Epidermal melanocyte (primary cell): Measurements from ENCODE around the gene FLYWCH1.
A peak's percentile ranks its signal among the peaks of the same experiment; 100 is the strongest.
"Not testable (repeated sequence)": the region's sequence is repeated elsewhere in the genome, so short reads cannot be mapped to it uniquely, and the experiment has no call there.

Experiments used
- DNase-seq: peaks from one replicate; pipeline ENCODE4 v3.0.0; 2011; ENCODE audit warnings: low spot score; ENCODE audit not compliant: insufficient read length

Gene FLYWCH1

GRCh38 chr16:2898831-2899563 lies 12.7 kb upstream of the FLYWCH1 start:
- no peak for DNase-seq

- DNase-seq = no peak
Observed at GRCh38 chr16:2899564-2900072, 12.1 kb upstream of the FLYWCH1 start.

- DNase-seq = no peak
Observed at GRCh38 chr16:2900526-2901075, 11.1 kb upstream of the FLYWCH1 start.

GRCh38 chr16:2902337-2903130 lies 9.2 kb upstream of the FLYWCH1 start:
- no peak for DNase-seq

GRCh38 chr16:2904100-2904921 lies 7.4 kb upstream of the FLYWCH1 start:
- peak; percentile 88 for DNase-seq

- DNase-seq = no peak
Observed at GRCh38 chr16:2904922-2905240, 6.8 kb upstream of the FLYWCH1 start.

- peak; percentile 97 for DNase-seq
Observed at GRCh38 chr16:2905241-2905987, 6.3 kb upstream of the FLYWCH1 start.

- DNase-seq = peak; percentile 92
Observed at GRCh38 chr16:2905988-2906387, 5.7 kb upstream of the FLYWCH1 start.

- DNase-seq = not testable (repeated sequence)
Observed at GRCh38 chr16:2907084-2907753, 4.5 kb upstream of the FLYWCH1 start.

- no peak for DNase-seq
Observed at GRCh38 chr16:2910441-2910969, 1.2 kb upstream of the FLYWCH1 start.

- DNase-seq = no peak
Observed at GRCh38 chr16:2912330-2913199, 834 bp downstream of the FLYWCH1 start.

GRCh38 chr16:2913603-2914002 lies 1.9 kb downstream of the FLYWCH1 start:
- no peak for DNase-seq

- no peak for DNase-seq
Observed at GRCh38 chr16:2914233-2914632, 2.5 kb downstream of the FLYWCH1 start.

GRCh38 chr16:2915196-2915929 lies 3.6 kb downstream of the FLYWCH1 start:
- DNase-seq = no peak

GRCh38 chr16:2919511-2920255 lies 8.0 kb downstream of the FLYWCH1 start:
- peak; percentile 67 for DNase-seq

- no peak for DNase-seq
Observed at GRCh38 chr16:2923481-2923880, 11.8 kb downstream of the FLYWCH1 start.

GRCh38 chr16:2924901-2925755 lies 13.4 kb downstream of the FLYWCH1 start:
- DNase-seq = no peak
